Superior temporal gyrus (tissue), 1 donor: ENCODE measurements around the gene DYRK3.
"Not testable (repeated sequence)": the region's sequence is repeated elsewhere in the genome, so short reads cannot be mapped to it uniquely, and the experiment has no call there.

ENCODE experiments used
- DNase-seq: peaks from one replicate; pipeline ENCODE4 v3.0.0-alpha.2; 2016; ENCODE audit errors: extremely low spot score

The DYRK3 gene

DNA sequence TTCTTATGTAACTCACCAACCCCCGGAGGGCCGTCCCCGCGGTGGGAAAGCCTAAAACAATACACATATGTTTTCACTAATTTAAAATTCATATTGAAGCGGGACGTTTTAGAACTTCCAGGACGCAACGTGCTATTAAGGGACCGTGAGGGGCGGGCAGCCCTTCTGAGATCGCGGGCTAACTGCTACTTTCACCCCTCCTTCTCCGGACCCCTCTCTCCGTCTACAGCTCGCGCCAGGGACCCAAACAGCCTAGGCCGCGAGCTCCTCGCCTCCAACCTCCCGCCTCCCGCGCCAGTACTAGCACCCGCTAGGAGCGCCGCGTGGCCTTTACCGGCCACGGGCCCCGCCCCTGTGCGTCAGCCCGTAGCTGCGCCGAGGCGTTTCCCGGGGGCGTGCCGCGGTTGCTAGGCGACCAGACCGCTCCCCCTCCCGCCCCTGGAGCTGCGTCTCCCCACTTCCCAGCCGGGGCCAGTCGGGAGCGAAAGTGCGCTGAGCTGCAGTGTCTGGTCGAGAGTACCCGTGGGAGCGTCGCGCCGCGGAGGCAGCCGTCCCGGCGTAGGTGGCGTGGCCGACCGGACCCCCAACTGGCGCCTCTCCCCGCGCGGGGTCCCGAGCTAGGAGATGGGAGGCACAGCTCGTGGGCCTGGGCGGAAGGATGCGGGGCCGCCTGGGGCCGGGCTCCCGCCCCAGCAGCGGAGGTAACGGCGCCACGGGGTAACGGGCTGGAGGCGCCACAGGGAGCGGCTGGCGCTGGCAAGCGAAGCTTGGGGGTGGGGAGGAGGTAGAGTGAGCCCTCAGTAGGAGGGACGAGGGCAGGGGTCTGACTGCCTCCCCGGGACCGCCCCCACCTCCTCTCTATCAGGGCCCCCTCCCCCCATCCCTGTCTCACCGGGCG lies at the start of gene DYRK3:
DYRK3 (plus strand) TSS at position 457 of the 898 bp plus-strand sequence; CDS start at position 625, 168 bp downstream.
- peak; percentile 84 for DNase-seq

DNA sequence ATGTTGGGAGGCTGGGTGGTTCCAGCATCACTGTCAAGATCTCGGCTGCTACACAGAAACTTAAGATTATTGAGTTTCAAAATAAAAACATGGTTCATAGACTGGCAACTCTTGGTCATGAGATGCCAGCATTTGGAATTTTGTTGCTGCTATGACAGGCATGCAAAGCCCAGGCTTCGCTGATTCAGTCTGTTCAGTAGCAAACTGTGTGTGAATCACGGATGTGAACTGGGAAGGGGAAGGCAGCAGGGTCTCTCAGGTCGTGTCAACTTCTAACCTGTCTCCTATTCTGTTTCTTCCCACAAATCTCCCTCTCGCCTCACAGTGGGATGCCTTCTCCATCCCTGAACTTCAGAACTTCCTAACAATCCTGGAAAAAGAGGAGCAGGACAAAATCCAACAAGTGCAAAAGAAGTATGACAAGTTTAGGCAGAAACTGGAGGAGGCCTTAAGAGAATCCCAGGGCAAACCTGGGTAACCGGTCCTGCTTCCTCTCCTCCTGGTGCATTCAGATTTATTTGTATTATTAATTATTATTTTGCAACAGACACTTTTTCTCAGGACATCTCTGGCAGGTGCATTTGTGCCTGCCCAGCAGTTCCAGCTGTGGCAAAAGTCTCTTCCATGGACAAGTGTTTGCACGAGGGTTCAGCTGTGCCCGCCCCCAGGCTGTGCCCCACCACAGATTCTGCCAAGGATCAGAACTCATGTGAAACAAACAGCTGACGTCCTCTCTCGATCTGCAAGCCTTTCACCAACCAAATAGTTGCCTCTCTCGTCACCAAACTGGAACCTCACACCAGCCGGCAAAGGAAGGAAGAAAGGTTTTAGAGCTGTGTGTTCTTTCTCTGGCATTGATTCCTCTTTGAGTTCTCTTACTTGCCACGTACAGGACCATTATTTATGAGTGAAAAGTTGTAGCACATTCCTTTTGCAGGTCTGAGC lies 48.6 kb upstream of the DYRK3 start:
- DNase-seq = no peak

DNA sequence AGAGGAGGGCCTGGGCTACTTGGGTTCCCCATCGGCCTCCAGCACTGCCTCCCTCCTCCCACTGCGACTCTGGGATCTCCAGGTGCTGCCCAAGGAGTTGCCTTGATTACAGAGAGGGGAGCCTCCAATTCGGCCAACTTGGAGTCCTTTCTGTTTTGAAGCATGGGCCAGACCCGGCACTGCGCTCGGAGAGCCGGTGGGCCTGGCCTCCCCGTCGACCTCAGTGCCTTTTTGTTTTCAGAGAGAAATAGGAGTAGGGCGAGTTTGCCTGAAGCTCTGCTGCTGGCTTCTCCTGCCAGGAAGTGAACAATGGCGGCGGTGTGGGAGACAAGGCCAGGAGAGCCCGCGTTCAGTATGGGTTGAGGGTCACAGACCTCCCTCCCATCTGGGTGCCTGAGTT lies 47.4 kb upstream of the DYRK3 start:
- no peak for DNase-seq

DNA sequence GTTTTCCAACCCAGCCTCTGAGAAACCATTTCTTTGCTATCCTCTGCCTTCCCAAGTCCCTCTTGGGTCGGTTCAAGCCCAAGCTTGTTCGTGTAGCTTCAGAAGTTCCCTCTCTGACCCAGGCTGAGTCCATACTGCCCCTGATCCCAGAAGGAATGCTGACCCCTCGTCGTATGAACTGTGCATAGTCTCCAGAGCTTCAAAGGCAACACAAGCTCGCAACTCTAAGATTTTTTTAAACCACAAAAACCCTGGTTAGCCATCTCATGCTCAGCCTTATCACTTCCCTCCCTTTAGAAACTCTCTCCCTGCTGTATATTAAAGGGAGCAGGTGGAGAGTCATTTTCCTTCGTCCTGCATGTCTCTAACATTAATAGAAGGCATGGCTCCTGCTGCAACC lies 46.8 kb upstream of the DYRK3 start:
- DNase-seq = no peak

DNA sequence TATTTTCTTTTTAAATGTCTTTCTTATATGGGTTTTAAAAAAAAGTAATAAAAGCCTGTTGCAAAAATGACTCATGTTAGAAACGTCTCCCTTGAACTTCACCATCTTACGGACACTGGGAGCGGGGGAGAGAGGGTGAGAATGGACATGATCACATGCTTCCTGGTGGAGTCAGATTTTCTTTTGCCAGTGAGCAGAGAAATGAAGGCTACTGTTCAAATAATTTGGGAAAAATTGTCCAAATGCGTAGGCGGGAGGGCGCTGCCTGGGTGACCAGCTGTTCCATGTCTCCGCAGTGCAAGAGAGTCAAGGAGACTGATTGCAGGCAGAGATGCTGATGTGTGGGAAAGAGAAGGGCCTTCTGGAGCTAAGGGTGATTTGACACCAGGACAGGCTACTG lies 46.1 kb upstream of the DYRK3 start:
- no peak for DNase-seq

DNA sequence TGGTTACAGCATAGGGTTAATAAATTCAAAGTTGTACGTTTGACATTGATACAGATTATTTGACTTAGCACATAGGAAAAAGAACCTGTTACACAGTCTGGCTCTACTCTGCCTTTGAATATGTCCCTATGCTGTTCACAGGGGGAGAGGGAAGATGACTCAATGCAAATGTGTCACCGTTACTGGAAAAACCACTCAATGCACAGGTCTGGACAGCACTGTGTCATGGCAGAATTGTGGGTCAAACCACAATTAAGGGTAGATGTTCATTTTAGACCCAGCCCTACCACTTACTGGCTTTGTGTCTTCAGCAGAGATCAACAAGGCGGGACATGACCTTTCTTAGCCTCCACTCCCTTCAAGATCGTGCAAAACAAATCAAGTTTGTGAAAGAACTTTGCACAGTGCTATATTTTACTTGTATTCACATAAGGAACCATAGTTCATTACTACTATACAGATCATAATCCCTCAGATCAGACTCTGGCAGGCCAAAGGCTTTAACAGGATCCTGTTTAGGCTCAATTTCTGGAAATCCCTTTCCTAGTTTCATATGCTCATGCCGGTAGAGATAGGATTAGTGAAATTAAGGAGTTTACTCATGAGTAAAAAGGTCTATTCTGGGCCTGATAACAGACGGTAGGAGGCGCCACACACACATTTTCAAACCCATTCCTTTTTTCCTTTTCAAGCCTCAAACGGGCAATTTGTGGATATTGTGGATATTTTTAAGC lies 45.1 kb upstream of the DYRK3 start:
- DNase-seq = no peak

DNA sequence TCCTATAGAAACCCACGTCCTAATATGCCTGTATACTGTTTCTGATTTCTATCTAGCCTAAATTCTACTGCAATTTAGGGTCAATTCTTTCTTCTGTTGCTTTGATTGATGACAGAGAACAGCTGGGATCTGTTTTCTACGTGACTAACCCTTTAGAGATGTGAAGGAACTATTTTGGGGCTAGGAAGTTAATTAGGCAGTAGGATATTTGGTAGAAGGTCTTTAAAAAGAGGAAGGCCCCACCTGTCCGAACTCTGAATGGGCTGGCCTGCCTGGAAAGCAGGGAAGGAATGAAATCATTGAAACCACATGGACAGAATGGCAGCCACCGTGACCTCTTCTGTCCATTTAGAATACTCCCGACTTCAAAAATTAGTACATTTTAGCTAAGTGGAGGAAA lies 44.1 kb upstream of the DYRK3 start:
- DNase-seq = no peak

DNA sequence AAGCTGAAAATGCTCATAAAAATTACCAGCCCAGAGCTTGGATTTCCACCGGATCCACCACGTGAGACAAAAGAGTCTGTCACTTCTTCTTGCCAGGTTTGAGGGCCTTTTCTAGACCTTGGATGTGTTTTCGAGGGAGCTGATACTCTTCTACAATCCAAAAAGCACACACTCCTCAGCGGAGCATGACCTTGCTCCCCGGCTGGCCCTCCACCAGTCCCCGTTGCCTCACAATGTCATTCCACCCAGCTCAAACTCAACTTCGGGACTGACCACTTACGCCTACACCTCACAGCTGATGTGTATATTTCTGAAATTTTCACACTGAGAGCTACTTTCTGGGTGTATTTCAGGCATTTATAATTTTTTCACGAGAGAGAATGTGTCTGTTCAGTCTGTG lies 43.6 kb upstream of the DYRK3 start:
- DNase-seq = no peak

DNA sequence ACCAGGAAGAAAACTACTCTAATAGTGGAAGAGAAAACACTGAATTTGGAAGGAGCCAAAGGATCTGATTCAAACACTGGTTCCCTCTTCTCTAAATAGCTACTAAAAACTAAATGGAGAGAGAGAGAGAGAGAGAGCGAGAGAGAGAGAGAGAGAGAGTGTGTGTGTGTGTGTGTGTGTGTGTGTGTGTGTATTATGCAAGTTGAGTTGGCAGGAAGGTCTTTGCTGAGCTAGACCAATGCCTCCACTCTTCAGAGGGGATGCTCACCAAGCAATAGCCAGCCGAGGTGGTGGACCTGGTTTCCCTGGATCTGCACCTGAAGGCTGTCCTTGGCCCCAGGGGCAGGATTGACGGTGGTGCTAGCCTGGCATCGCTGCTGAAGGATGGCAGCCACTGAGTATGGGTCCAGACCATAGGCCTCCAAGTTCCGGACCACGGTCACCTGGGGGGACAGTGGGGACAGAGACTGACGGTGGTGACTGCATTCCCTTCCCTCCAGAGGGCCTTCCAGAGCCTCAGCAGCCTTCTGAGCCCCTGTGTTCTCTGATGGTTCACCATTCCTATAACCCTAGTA lies 41.9 kb upstream of the DYRK3 start:
- DNase-seq = no peak

DNA sequence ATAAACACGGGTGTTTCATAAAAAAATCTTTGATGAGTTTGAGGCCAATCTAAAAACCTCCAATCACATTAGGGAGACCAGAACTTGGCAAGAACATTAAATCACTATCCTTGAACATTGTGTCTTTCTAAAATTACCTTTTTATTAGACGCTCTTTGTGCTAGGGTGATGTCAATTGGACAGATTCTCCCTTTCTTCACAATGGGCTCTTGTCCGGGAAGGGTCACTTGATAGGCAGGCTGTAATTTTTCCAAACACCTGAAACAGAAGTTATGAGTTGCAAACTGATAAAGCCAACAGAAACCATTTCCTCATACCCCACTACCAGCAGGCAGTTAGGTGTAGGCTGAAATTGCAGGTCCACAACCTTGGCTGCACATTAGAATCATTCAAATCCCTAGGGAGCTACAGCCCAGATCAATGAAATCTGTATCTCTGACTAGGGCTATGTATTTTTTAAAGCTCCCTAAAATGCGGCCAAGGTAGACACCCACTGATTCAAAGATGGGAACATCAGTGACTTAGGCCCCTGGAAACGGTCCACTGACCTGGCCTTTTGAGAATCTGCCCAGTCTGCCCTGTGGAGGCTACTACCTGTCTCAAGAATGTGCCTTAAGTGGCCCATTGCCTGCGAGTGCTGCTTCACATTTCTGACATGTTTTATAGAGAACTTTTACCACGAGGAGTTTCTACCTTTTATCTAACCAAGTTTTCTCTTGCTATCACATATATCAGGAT lies 39.6 kb upstream of the DYRK3 start:
- DNase-seq = no peak

DNA sequence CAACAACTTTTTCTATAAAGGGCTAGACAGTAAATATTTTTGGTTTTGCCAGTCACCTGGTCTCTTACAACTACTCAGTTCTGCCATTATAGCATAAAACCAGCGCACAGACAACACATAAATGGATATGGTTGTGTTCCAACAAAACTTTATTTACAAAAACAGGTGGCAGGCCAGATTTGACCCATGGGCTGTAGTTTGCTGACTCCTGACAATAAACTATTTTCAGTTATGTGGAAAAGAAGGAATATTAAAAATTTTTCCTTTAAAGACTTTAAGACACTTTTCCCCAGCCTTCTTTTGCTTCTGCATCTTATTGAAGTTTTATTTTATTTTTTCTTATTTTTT lies 39.0 kb upstream of the DYRK3 start:
- DNase-seq = no peak

DNA sequence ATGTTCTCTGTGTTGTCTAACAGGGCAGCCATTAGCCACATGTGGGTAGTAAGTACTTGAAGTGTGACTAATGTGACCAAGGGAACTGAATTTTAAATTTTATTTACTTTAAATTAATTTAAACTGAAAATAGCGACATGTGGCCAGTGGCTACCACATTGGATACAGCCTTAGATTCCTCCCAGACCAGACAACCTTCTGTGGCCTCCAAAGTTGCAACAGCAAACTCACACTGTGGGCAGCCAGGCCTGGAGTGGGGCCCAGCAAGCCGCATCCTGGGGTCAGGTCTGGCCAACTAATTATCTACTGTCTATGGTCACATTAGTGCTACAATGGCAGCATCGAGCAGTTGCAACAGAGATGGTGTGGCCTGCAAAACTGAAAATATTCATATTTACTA lies 34.8 kb upstream of the DYRK3 start:
- no peak for DNase-seq

DNA sequence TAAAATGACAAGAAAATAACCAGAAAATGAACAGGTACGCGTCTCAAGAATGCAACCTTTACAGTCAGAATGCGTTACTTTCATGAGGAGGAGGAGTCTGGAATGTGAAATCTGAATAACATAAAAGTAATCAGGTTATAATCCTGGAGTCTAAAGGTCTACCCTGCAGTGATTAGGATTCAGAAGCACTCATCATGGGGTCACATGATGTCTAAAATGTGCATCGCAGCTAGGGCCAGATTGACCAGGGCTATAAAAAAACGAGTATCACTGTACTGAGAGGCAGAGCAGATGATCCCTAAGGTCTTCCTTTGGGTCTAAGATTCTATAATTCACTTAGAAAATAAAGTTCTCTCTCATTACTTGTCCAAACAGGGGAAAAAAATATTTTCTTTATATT lies 30.5 kb upstream of the DYRK3 start:
- no peak for DNase-seq

DNA sequence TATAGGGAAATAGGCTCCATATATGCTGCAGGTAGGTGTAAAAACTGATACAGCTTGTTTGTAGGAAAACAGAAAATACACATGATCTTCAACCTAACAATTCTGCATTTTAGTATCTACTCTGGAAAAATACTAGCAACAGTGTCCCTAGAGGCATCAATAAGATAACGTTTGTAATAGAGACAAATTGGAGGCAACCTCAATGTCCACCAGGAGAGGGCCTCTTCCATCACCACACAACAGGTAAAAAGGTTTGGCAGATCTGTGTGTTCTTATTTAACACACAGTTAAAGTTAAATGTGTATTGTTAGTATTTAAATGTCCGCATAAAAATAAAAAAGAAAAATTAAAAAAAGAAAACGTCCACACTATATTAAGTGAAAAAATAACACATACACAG lies 28.5 kb upstream of the DYRK3 start:
- DNase-seq = no peak

DNA sequence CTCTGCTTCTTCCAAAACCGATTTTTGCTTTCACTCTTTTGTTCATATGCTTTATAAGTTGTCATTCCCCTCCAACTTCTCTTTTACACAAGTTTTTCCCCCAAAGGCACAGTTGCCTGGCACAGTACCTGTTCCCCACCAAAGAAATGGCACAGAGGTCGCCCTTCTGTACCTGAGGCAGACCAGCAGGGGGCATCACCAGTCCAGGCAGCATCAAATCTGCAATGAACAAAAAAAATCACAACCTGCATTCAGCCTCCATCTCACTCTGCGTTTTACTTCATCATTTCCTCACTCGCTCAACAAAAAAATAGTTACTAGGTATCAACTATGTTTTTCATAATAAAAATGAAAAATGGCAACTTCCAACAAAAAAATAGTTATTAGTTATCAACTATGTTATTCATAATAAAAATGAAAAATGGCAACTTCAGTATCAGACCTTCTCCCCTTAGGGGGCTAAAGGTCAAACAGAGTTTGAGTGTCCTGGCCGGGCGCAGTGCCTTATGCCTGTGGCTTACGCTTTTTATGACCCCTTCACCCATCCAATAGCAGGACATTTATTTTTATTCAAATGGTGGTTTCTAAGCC lies 27.1 kb upstream of the DYRK3 start:
- no peak for DNase-seq

DNA sequence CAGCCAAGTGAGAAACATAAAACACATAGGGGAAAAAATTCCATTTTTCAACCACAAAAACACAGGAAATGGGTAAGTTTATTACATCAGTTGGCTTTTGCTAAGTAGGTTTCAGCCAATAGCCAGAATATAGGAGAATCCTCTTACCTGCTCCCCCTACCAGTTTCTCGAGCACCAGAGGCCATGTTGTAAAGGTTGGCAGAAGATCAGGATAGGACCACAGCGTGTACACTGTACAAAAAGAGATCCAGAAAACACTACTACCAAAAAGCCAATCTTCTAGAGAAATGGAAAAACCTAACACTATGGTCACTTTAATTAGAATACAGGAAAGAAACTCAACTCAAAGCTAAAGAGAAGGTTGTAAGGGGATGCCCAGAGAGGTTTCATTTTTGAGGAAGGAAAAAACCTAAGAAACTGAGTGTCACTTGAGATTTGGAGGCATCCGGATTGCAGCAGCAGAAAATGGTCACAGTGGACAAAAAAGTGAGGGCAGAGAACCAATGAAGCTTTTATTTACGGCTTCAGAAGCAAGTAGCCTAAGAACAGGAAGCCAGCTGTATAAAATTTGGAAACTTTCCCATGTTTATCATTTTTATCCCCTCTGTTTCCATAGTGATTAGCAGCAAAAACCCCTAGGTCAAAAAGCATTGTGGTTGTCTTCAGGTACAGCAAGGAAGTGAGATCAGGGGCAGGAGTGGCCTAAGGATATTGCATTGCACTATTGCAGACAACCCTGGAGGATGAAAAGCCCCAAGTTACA lies 25.9 kb upstream of the DYRK3 start:
- DNase-seq = no peak

DNA sequence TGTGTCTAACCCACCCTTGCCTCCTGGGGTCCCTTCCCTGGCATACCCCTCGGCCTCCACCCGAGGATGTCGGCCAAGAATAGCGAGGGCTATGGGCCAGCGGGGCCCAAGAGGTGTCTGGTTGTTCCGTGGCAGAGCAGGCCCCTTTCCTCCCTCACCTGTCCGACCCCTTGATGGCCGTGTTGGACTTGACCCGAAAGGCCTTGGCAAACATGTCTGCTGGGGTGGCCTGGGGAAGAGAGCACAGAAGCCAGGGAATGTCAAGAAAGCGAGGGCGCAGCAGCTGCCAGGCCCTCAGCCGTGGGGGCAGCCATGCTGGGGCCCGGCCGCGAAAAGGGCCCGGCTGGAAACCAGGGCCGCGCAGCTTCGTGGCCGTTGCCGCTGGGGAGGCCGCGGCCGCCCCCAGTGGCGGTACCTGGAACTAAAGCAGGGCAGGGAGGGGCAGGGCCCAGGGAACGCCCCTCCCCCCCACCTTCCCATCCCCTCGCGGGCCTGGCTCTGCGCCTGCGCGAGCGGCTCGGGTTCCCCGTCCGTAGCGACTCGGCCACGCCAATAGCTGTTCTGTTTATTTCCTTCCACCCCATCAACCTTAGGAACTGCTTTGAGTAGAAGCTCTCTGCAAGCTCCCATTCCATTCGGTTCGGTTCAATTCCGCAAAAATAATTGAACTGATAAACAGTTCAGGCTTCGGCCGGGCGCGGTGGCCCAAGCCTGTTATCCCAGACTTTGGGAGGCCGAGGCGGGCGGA lies 23.0 kb upstream of the DYRK3 start, which contains the start of gene EIF2D:
EIF2D (minus strand) TSS at position 337 of the 748 bp plus-strand sequence; CDS start at position 214, 123 bp downstream.
- DNase-seq = peak; percentile 94

DNA sequence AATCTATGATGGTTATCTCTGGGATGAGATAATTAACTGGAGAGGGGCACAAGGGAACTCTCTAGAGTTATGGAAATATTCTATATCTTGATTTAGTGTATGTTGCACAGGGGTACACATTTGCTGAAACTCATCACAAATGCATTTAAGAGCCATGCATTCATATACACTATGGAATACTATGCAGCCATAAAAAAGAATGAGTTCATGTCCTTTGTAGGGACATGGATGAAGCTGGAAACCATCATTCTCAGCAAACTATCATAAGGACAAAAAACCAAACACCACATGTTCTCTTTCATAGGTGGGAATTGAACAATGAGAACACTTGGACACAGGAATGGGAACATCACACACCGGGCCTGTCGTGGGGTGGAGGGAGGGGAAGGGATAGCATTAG lies 8.9 kb upstream of the DYRK3 start:
- not testable (repeated sequence) for DNase-seq

DNA sequence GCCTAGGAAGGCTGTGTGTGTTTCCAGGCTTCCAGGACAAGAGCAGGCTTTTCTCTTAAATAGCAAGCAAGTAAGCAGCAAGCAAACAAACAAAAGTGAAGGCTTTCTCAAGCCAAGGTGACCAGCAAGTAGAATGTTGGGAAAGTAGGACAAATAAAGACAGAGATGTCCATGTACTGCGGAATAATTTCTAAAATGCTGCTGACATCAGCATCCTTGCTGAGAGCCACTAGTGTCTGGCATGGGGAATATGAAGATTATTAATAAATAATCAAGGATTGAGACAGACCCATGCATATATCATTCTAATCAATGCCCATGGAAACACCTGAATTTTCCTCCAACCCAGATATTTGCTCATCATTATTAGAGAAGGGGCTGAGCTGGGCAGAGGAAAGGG lies 6.4 kb upstream of the DYRK3 start:
- no peak for DNase-seq
